Measurements from ENCODE around the gene CTSF. TPM values are rescaled to one million over a fixed set of nuclear protein-coding genes. Genes with fewer than 3 reads are reported as not detected.

Gene CTSF
- total RNA-seq, 1 experiment from 2014 or later = 4.9 TPM

GRCh38 chr11:66530927-66531709, 37.3 kb downstream of the CTSF start (continued):
- TF ChIP-seq RELA (CRISPR knock-in tag; IDR thresholded peaks at IDR 0.05; ENCODE audit: borderline replicate concordance) (no peak), CTCF (IDR thresholded peaks at IDR 0.05) (no peak), ERG (CRISPR knock-in tag; IDR thresholded peaks at IDR 0.05) (no peak), USF1 (CRISPR knock-in tag; IDR thresholded peaks at IDR 0.05) (no peak), STAT6 (CRISPR knock-in tag; conservative IDR thresholded peaks at IDR 0.05; ENCODE audit: low read depth) (no peak), NFYB (CRISPR knock-in tag; conservative IDR thresholded peaks at IDR 0.05; ENCODE audit: low read depth) (no peak), MAX (CRISPR knock-in tag; IDR thresholded peaks at IDR 0.05) (no peak), CREM (CRISPR knock-in tag; IDR thresholded peaks at IDR 0.05) (no peak)

- no peak overlapping the region for H3K27ac Mint-ChIP-seq
- ChIA-PET POLR2A (no interaction called here), CTCF (interaction anchor here (1.4 kb wide), 1 partner anchor 149 kb away, joined by 6 read pairs; no protein-coding TSS in a partner anchor)
- no peaks in the 10 kb centered on the region for H3K9me3 Mint-ChIP-seq
- H3K27me3 Mint-ChIP-seq (ENCODE audit: low read depth) = no peaks in the 10 kb centered on the region
- H3K36me3 Mint-ChIP-seq = peaks cover 5% of the 10 kb centered on the region; the same call in 1 of the 2 replicates
- ATAC-seq (no peak), DNase-seq (ENCODE audit: low spot score) (no peak)
- H3K4me3 Mint-ChIP-seq = no peak overlapping the region
- H3K4me1 Mint-ChIP-seq = peaks cover 3% of the 10 kb centered on the region
- TF ChIP-seq HMGXB4 (CRISPR knock-in tag; IDR thresholded peaks at IDR 0.05) (no peak), PREB (CRISPR knock-in tag; IDR thresholded peaks at IDR 0.05; ENCODE audit: borderline replicate concordance) (no peak), ZNF532 (CRISPR knock-in tag; IDR thresholded peaks at IDR 0.05; ENCODE audit: borderline replicate concordance) (no peak), MXD4 (CRISPR knock-in tag; IDR thresholded peaks at IDR 0.05; ENCODE audit: borderline replicate concordance) (no peak), MYBL2 (CRISPR knock-in tag; IDR thresholded peaks at IDR 0.05) (no peak), ZNF396 (CRISPR knock-in tag; IDR thresholded peaks at IDR 0.05; ENCODE audit: borderline replicate concordance) (no peak), ZNF423 (CRISPR knock-in tag; IDR thresholded peaks at IDR 0.05) (no peak), NFYB (CRISPR knock-in tag; conservative IDR thresholded peaks at IDR 0.05; ENCODE audit: low read depth) (no peak), SP1 (CRISPR knock-in tag; conservative IDR thresholded peaks at IDR 0.05) (no peak), GABPB1 (CRISPR knock-in tag; IDR thresholded peaks at IDR 0.05) (no peak), EMX1 (CRISPR knock-in tag; IDR thresholded peaks at IDR 0.05) (no peak), ZNF219 (CRISPR knock-in tag; IDR thresholded peaks at IDR 0.05; ENCODE audit: borderline replicate concordance) (no peak), NFATC4 (CRISPR knock-in tag; IDR thresholded peaks at IDR 0.05) (no peak)
Observed at GRCh38 chr11:66529655-66530054, 38.8 kb downstream of the CTSF start.

Measured in WTC11 (cell line).